ENCODE results near the gene EFCAB3.
"Not testable (repeated sequence)": the region's sequence is repeated elsewhere in the genome, so short reads cannot be mapped to it uniquely, and the experiment has no call there.

Gene EFCAB3

GRCh38 chr17:62453656-62454055 lies 73.3 kb downstream of the EFCAB3 start:
- not testable (repeated sequence) for DNase-seq (ENCODE audit: extremely low read depth, low read depth); H3K4me3 ChIP-seq (replicated peaks; ENCODE audit: low read depth, low read length)

- DNase-seq (ENCODE audit: extremely low read depth, low read depth); H3K4me3 ChIP-seq (replicated peaks; ENCODE audit: low read depth, low read length): not testable (repeated sequence)
These were observed 73.8 kb downstream of the EFCAB3 start for GRCh38 chr17:62454111-62454510.

GRCh38 chr17:62456016-62456415 lies 75.7 kb downstream of the EFCAB3 start:
- DNase-seq (ENCODE audit: extremely low read depth, low read depth): no peak
- no peak overlapping the region for H3K4me3 ChIP-seq (replicated peaks; ENCODE audit: low read depth, low read length)
- no peak for TF ChIP-seq CTCF (IDR thresholded peaks at IDR 0.05; ENCODE audit: low read depth, low read length, missing control alignments)

- H3K4me3 ChIP-seq (replicated peaks; ENCODE audit: low read depth, low read length); DNase-seq (ENCODE audit: extremely low read depth, low read depth): not testable (repeated sequence)
These were observed 78.1 kb downstream of the EFCAB3 start for GRCh38 chr17:62458483-62458882.

GRCh38 chr17:62464422-62464821 lies 84.1 kb downstream of the EFCAB3 start:
- not testable (repeated sequence) for DNase-seq (ENCODE audit: extremely low read depth, low read depth); H3K4me3 ChIP-seq (replicated peaks; ENCODE audit: low read depth, low read length)

GRCh38 chr17:62465271-62465670 lies 84.9 kb downstream of the EFCAB3 start:
- not testable (repeated sequence) for DNase-seq (ENCODE audit: extremely low read depth, low read depth); H3K4me3 ChIP-seq (replicated peaks; ENCODE audit: low read depth, low read length)
